ENCODE measurements around the gene PLXNA4.
"Not testable (repeated sequence)": the region's sequence is repeated elsewhere in the genome, so short reads cannot be mapped to it uniquely, and the experiment has no call there.

PLXNA4 gene

GRCh38 chr7:132393789-132394261 lies 182.4 kb downstream of the PLXNA4 start:
- H3K4me3 ChIP-seq (replicated peaks; ENCODE audit: insufficient read depth, low read length): no peak overlapping the region
- H3K27me3 ChIP-seq (ENCODE audit: insufficient read depth, poor library complexity, severe bottlenecking): no peaks in the 10 kb centered on the region
- no peak overlapping the region for H3K27ac ChIP-seq (replicated peaks)
- no peak for TF ChIP-seq SPI1 (IDR thresholded peaks at IDR 0.05; ENCODE audit: borderline replicate concordance, low read depth)
- no peak for TF ChIP-seq REST (IDR thresholded peaks at IDR 0.05; ENCODE audit: insufficient replicate concordance, low read depth)
- TF ChIP-seq POLR2AphosphoS5 (IDR thresholded peaks at IDR 0.05; ENCODE audit: low read depth): no peak
- no peak for TF ChIP-seq GABPA (IDR thresholded peaks at IDR 0.05; ENCODE audit: low read depth)
- no peak for TF ChIP-seq CTCF (IDR thresholded peaks at IDR 0.05; ENCODE audit: insufficient read depth, low read length)
- DNase-seq (ENCODE audit: low read depth in 1 of 2, low spot score in 1 of 2): no peak

GRCh38 chr7:132392713-132393112 lies 183.6 kb downstream of the PLXNA4 start:
- Histone ChIP-seq H3K27ac (replicated peaks) (no peak overlapping the region), H3K4me3 (replicated peaks; ENCODE audit: insufficient read depth, low read length) (no peak overlapping the region), H3K27me3 (ENCODE audit: insufficient read depth, poor library complexity, severe bottlenecking) (no peaks in the 10 kb centered on the region)
- TF ChIP-seq GABPA (IDR thresholded peaks at IDR 0.05; ENCODE audit: low read depth): no peak
- TF ChIP-seq REST (IDR thresholded peaks at IDR 0.05; ENCODE audit: insufficient replicate concordance, low read depth): no peak
- no peak for TF ChIP-seq POLR2AphosphoS5 (IDR thresholded peaks at IDR 0.05; ENCODE audit: low read depth)
- TF ChIP-seq CTCF (IDR thresholded peaks at IDR 0.05; ENCODE audit: insufficient read depth, low read length): no peak
- no peak for TF ChIP-seq SPI1 (IDR thresholded peaks at IDR 0.05; ENCODE audit: borderline replicate concordance, low read depth)
- DNase-seq (ENCODE audit: low read depth in 1 of 2, low spot score in 1 of 2): no peak

- no peak for DNase-seq (ENCODE audit: low read depth in 1 of 2, low spot score in 1 of 2)
- H3K27ac ChIP-seq (replicated peaks): no peak overlapping the region
- TF ChIP-seq CTCF (IDR thresholded peaks at IDR 0.05; ENCODE audit: insufficient read depth, low read length) (no peak), POLR2AphosphoS5 (IDR thresholded peaks at IDR 0.05; ENCODE audit: low read depth) (no peak), GABPA (IDR thresholded peaks at IDR 0.05; ENCODE audit: low read depth) (no peak)
- H3K27me3 ChIP-seq (ENCODE audit: insufficient read depth, poor library complexity, severe bottlenecking): no peaks in the 10 kb centered on the region
- H3K4me3 ChIP-seq (replicated peaks; ENCODE audit: insufficient read depth, low read length): no peak overlapping the region
Measured at GRCh38 chr7:132390705-132391104, 185.6 kb downstream of the PLXNA4 start.

- not testable (repeated sequence) for H3K4me3 ChIP-seq (replicated peaks; ENCODE audit: insufficient read depth, low read length); H3K27me3 ChIP-seq (ENCODE audit: insufficient read depth, poor library complexity, severe bottlenecking); DNase-seq (ENCODE audit: low read depth in 1 of 2, low spot score in 1 of 2); H3K27ac ChIP-seq (replicated peaks)
Measured at GRCh38 chr7:132390049-132390448, 186.2 kb downstream of the PLXNA4 start.
